Measurements from ENCODE around the gene MBD6.

The MBD6 gene

GRCh38 chr12:57534250-57534649 lies 11.6 kb downstream of the MBD6 start:
- TF ChIP-seq EGR1 (IDR thresholded peaks at IDR 0.05): no peak
- no peak for TF ChIP-seq REST (IDR thresholded peaks at IDR 0.05; ENCODE audit: low read depth)
- no peak for TF ChIP-seq CEBPB (IDR thresholded peaks at IDR 0.05)
- TF ChIP-seq EP300 (IDR thresholded peaks at IDR 0.05; ENCODE audit: borderline replicate concordance): no peak
- TF ChIP-seq TEAD4 (IDR thresholded peaks at IDR 0.05): no peak
- no peak for TF ChIP-seq TAF1 (IDR thresholded peaks at IDR 0.05; ENCODE audit: low read depth)
- no peak for TF ChIP-seq RAD21 (IDR thresholded peaks at IDR 0.05; ENCODE audit: low read depth)
- TF ChIP-seq TCF12 (IDR thresholded peaks at IDR 0.05; ENCODE audit: low read depth): no peak
- TF ChIP-seq MAX (IDR thresholded peaks at IDR 0.05): no peak
- TF ChIP-seq FOXM1 (IDR thresholded peaks at IDR 0.05; ENCODE audit: borderline replicate concordance, low read depth): no peak
- TF ChIP-seq CREB1 (IDR thresholded peaks at IDR 0.05; ENCODE audit: low read depth): no peak
- no peak for TF ChIP-seq NFIC (IDR thresholded peaks at IDR 0.05)
- TF ChIP-seq USF1 (IDR thresholded peaks at IDR 0.05): no peak
- no peak for TF ChIP-seq YY1 (IDR thresholded peaks at IDR 0.05; ENCODE audit: low read depth)
- TF ChIP-seq ZBTB7A (IDR thresholded peaks at IDR 0.05; ENCODE audit: low read depth): no peak

GRCh38 chr12:57534991-57535543 lies 12.4 kb downstream of the MBD6 start:
- no peak for TF ChIP-seq CREB1 (IDR thresholded peaks at IDR 0.05; ENCODE audit: low read depth)
- no peak for TF ChIP-seq FOXM1 (IDR thresholded peaks at IDR 0.05; ENCODE audit: borderline replicate concordance, low read depth)
- TF ChIP-seq CEBPB (IDR thresholded peaks at IDR 0.05): no peak
- TF ChIP-seq TCF12 (IDR thresholded peaks at IDR 0.05; ENCODE audit: low read depth): no peak
- TF ChIP-seq EGR1 (IDR thresholded peaks at IDR 0.05): no peak
- TF ChIP-seq USF1 (IDR thresholded peaks at IDR 0.05): no peak
- no peak for TF ChIP-seq EP300 (IDR thresholded peaks at IDR 0.05; ENCODE audit: borderline replicate concordance)
- TF ChIP-seq TEAD4 (IDR thresholded peaks at IDR 0.05): no peak

GRCh38 chr12:57535764-57536596 lies 13.4 kb downstream of the MBD6 start:
- TF ChIP-seq FOXM1 (IDR thresholded peaks at IDR 0.05; ENCODE audit: borderline replicate concordance, low read depth) (no peak), YY1 (IDR thresholded peaks at IDR 0.05; ENCODE audit: low read depth) (no peak), TEAD4 (IDR thresholded peaks at IDR 0.05) (no peak), RAD21 (IDR thresholded peaks at IDR 0.05; ENCODE audit: low read depth) (no peak), CREB1 (IDR thresholded peaks at IDR 0.05; ENCODE audit: low read depth) (no peak), REST (IDR thresholded peaks at IDR 0.05; ENCODE audit: low read depth) (no peak), MAX (IDR thresholded peaks at IDR 0.05) (no peak), EP300 (IDR thresholded peaks at IDR 0.05; ENCODE audit: borderline replicate concordance) (no peak), TAF1 (IDR thresholded peaks at IDR 0.05; ENCODE audit: low read depth) (no peak)

- TF ChIP-seq USF1 (IDR thresholded peaks at IDR 0.05): no peak
- no peak for TF ChIP-seq TAF1 (IDR thresholded peaks at IDR 0.05; ENCODE audit: low read depth)
- TF ChIP-seq MAX (IDR thresholded peaks at IDR 0.05): no peak
- TF ChIP-seq REST (IDR thresholded peaks at IDR 0.05; ENCODE audit: low read depth): no peak
- TF ChIP-seq TCF12 (IDR thresholded peaks at IDR 0.05; ENCODE audit: low read depth): no peak
Observed at GRCh38 chr12:57536597-57536942, 13.9 kb downstream of the MBD6 start.
